A172 (cell line): ENCODE results near the gene PGLYRP4. TPM values are rescaled to one million over a fixed set of nuclear protein-coding genes. Genes with fewer than 3 reads are reported as not detected.

Experiments
- DNase-seq: peaks from one replicate; pipeline ENCODE4 v3.0.0-alpha.2; 2015; ENCODE audit warnings: low spot score
- total RNA-seq: library from RNA; depleted of rRNA; stranded (reverse); fragments of >200 nt; shearing (Covaris generic); gene quantifications from 2 replicates; pipeline ENCODE4 v1.2.3, GENCODE V29; 2014

Gene PGLYRP4
- total RNA-seq, 1 experiment from 2014 or later = not detected

- DNase-seq = peak; percentile 91
Observed at GRCh38 chr1:153375511-153375910, 26.9 kb upstream of the PGLYRP4 start, which contains the start of gene S100A12. S100A12 (minus strand) TSS chr1:153375621; CDS start chr1:153374592, 1,029 bp downstream.

- DNase-seq = no peak
Observed at GRCh38 chr1:153374071-153374470, 25.4 kb upstream of the PGLYRP4 start.

GRCh38 chr1:153372571-153372970, 23.9 kb upstream of the PGLYRP4 start:
- DNase-seq = no peak

- no peak for DNase-seq
Observed at GRCh38 chr1:153371231-153371630, 22.6 kb upstream of the PGLYRP4 start.

- no peak for DNase-seq
Observed at GRCh38 chr1:153370146-153370545, 21.5 kb upstream of the PGLYRP4 start.

GRCh38 chr1:153368495-153368894, 19.9 kb upstream of the PGLYRP4 start:
- DNase-seq = no peak

- no peak for DNase-seq
Observed at GRCh38 chr1:153367090-153367489, 18.4 kb upstream of the PGLYRP4 start.

- no peak for DNase-seq
Observed at GRCh38 chr1:153366261-153366660, 17.6 kb upstream of the PGLYRP4 start.

GRCh38 chr1:153365696-153366095, 17.1 kb upstream of the PGLYRP4 start:
- DNase-seq = no peak

- DNase-seq = no peak
Observed at GRCh38 chr1:153364766-153365666, 16.4 kb upstream of the PGLYRP4 start.

GRCh38 chr1:153364156-153364555, 15.5 kb upstream of the PGLYRP4 start:
- DNase-seq = no peak

GRCh38 chr1:153363641-153364040, 15.0 kb upstream of the PGLYRP4 start:
- DNase-seq = no peak

GRCh38 chr1:153362187-153362775, 13.6 kb upstream of the PGLYRP4 start:
- no peak for DNase-seq

GRCh38 chr1:153361480-153362109, 13.0 kb upstream of the PGLYRP4 start:
- DNase-seq = no peak

GRCh38 chr1:153360592-153361479, 12.2 kb upstream of the PGLYRP4 start:
- DNase-seq = no peak

- no peak for DNase-seq
Observed at GRCh38 chr1:153360190-153360589, 11.5 kb upstream of the PGLYRP4 start.

- no peak for DNase-seq
Observed at GRCh38 chr1:153359241-153359640, 10.6 kb upstream of the PGLYRP4 start.

GRCh38 chr1:153358691-153358975, 10.0 kb upstream of the PGLYRP4 start:
- DNase-seq = no peak

- DNase-seq = no peak
Observed at GRCh38 chr1:153357853-153358690, 9.4 kb upstream of the PGLYRP4 start, which contains the start of gene S100A9. S100A9 (plus strand) TSS chr1:153357854; CDS start chr1:153358284, 430 bp downstream.

- DNase-seq = no peak
Observed at GRCh38 chr1:153357076-153357852, 8.6 kb upstream of the PGLYRP4 start.
